GM18517 (cell line): ENCODE data around the gene KIF1B.

Experiments used
- ATAC-seq: cut with Tn5 transposase; IDR thresholded peaks from one replicate; pipeline ENCODE4 v1.9.1; 2021; ENCODE audit warnings: mild to moderate bottlenecking, moderate library complexity; ENCODE audit not compliant: unreplicated experiment

Gene KIF1B

GRCh38 chr1:10272274-10272673 lies 61.9 kb downstream of the KIF1B start:
- ATAC-seq = no peak

- ATAC-seq = no peak
Observed at GRCh38 chr1:10278880-10279279, 68.5 kb downstream of the KIF1B start.

- no peak for ATAC-seq
Observed at GRCh38 chr1:10280439-10281350, 70.3 kb downstream of the KIF1B start.

GRCh38 chr1:10283318-10283984 lies 73.1 kb downstream of the KIF1B start:
- no peak for ATAC-seq

- no peak for ATAC-seq
Observed at GRCh38 chr1:10286244-10286643, 75.9 kb downstream of the KIF1B start.

GRCh38 chr1:10287023-10287645 lies 76.8 kb downstream of the KIF1B start:
- ATAC-seq = no peak

GRCh38 chr1:10288029-10288615 lies 77.8 kb downstream of the KIF1B start:
- no peak for ATAC-seq

GRCh38 chr1:10291705-10292104 lies 81.3 kb downstream of the KIF1B start:
- ATAC-seq = no peak

- no peak for ATAC-seq
Observed at GRCh38 chr1:10292188-10292587, 81.8 kb downstream of the KIF1B start.

GRCh38 chr1:10295481-10296085 lies 85.2 kb downstream of the KIF1B start:
- ATAC-seq = no peak

- ATAC-seq = no peak
Observed at GRCh38 chr1:10299151-10299550, 88.8 kb downstream of the KIF1B start.

GRCh38 chr1:10302416-10302815 lies 92.0 kb downstream of the KIF1B start:
- ATAC-seq = no peak

- ATAC-seq = no peak
Observed at GRCh38 chr1:10304295-10304694, 93.9 kb downstream of the KIF1B start.

- no peak for ATAC-seq
Observed at GRCh38 chr1:10306435-10306834, 96.1 kb downstream of the KIF1B start.

GRCh38 chr1:10308001-10308400 lies 97.6 kb downstream of the KIF1B start:
- no peak for ATAC-seq

- ATAC-seq = no peak
Observed at GRCh38 chr1:10309243-10310011, 99.1 kb downstream of the KIF1B start.

GRCh38 chr1:10316752-10317151 lies 106.4 kb downstream of the KIF1B start:
- no peak for ATAC-seq

- no peak for ATAC-seq
Observed at GRCh38 chr1:10319750-10320149, 109.4 kb downstream of the KIF1B start.

GRCh38 chr1:10320336-10320735 lies 110.0 kb downstream of the KIF1B start:
- no peak for ATAC-seq

- ATAC-seq = no peak
Observed at GRCh38 chr1:10322821-10323220, 112.5 kb downstream of the KIF1B start.
